Endothelial cell of umbilical vein (primary cell): Measurements from ENCODE around the gene GPR135. TPM values are rescaled to one million over a fixed set of nuclear protein-coding genes. Genes with fewer than 3 reads are reported as not detected.

Source experiments
- BruUV-seq: library from RNA; stranded (reverse); fragments of 400-500 nt; replicated peaks from 2 replicates; lab custom pipeline; 2021; lab: Mats Ljungman, UMichigan
- CTCF ChIA-PET: fragments of 300-600, 350-600 bp; sonication (Branson Sonifier 250); formaldehyde crosslinking; loops from one replicate; lab custom pipeline; 2021; ENCODE audit warnings: antibody characterized with exemption, inconsistent platforms; lab: Charles Lee
- POLR2A ChIA-PET: fragments of 300-600, 350-600 bp; sonication (Branson Sonifier 250); formaldehyde crosslinking; loops from one replicate; lab custom pipeline; 2021; ENCODE audit warnings: antibody characterized with exemption, inconsistent platforms; lab: Charles Lee
- DNase-seq: peaks from one replicate; pipeline ENCODE4 v3.0.0-alpha.2; 2011; ENCODE audit warnings: low read depth, low spot score
- FAIRE-seq: peaks from 2 replicates; lab custom pipeline; 2011; peaks lifted over from hg19 to GRCh38; lab: Jason Lieb, UNC
- H2AFZ ChIP-seq: 2 replicates; pipeline ENCODE4 v1.6.0; 2012; ENCODE audit warnings: low read depth, low read length, control low read depth, inconsistent platforms
- H3K27ac ChIP-seq: 2 replicates; pipeline ENCODE4 v1.5.1; 2011; ENCODE audit warnings: low read depth, mild to moderate bottlenecking, control low read depth, low read length, moderate library complexity; ENCODE audit not compliant: insufficient read depth
- H3K27me3 ChIP-seq, 2 experiments: 2 replicates each; pipeline versions ENCODE4 v1.6.0 to v1.6.1; 2011; ENCODE audit warnings: low read length in 2 of 2, mixed read lengths in 1 of 2; ENCODE audit not compliant: control insufficient read depth in 2 of 2, insufficient read depth in 2 of 2
- H3K36me3 ChIP-seq, 2 experiments: 2 replicates in 1 of 2; 3 replicates in 1 of 2; pipeline ENCODE4 v1.5.1; 2011; ENCODE audit warnings: low read length in 2 of 2, mild to moderate bottlenecking in 1 of 2, moderate library complexity in 1 of 2; ENCODE audit not compliant: control insufficient read depth in 2 of 2, insufficient read depth in 2 of 2; ENCODE audit errors: extremely low read depth in 1 of 2
- H3K4me1 ChIP-seq: 3 replicates; pipeline ENCODE4 v1.5.1; 2011; ENCODE audit warnings: mild to moderate bottlenecking, low read length; ENCODE audit not compliant: control insufficient read depth, insufficient read depth; ENCODE audit errors: extremely low read depth
- H3K4me2 ChIP-seq: 2 replicates; pipeline ENCODE4 v1.6.1; 2011; ENCODE audit warnings: low read length, control low read depth, mixed read lengths; ENCODE audit not compliant: insufficient read depth
- H3K4me3 ChIP-seq, 3 experiments: fragments of 200-600 bp in 1 of 3; sonication (generic), shearing (Covaris generic) in 1 of 3; replicated peaks in 1 of 3; 2 replicates each; pipeline ENCODE4 v1.5.1; 2011 to 2016; ENCODE audit warnings: control low read depth in 3 of 3, low read length in 3 of 3, mild to moderate bottlenecking in 2 of 3, inconsistent platforms in 1 of 3, low read depth in 1 of 3, moderate library complexity in 1 of 3; ENCODE audit not compliant: insufficient read depth in 1 of 3
- H3K79me2 ChIP-seq: 2 replicates; pipeline ENCODE4 v1.6.0; 2012; ENCODE audit warnings: low read length, inconsistent platforms; ENCODE audit not compliant: control insufficient read depth, insufficient read depth
- H3K9ac ChIP-seq: replicated peaks from 2 replicates; pipeline ENCODE3; 2011; ENCODE audit warnings: low read length, control low read depth; ENCODE audit not compliant: insufficient read depth; ENCODE audit errors: extremely low read depth
- H3K9me1 ChIP-seq: replicated peaks from 3 replicates; pipeline ENCODE4 v1.6.0; 2011; ENCODE audit warnings: mild to moderate bottlenecking, low read length; ENCODE audit not compliant: control insufficient read depth, insufficient read depth; ENCODE audit errors: extremely low read depth
- H3K9me3 ChIP-seq: replicated peaks from 2 replicates; pipeline ENCODE4 v1.5.1; 2012; ENCODE audit warnings: low read length, inconsistent platforms; ENCODE audit not compliant: control insufficient read depth, insufficient read depth
- H4K20me1 ChIP-seq: replicated peaks from 2 replicates; pipeline ENCODE3; 2011; ENCODE audit warnings: mild to moderate bottlenecking, low read length; ENCODE audit not compliant: control insufficient read depth, insufficient read depth; ENCODE audit errors: extremely low read depth
- EZH2 ChIP-seq: IDR thresholded peaks from 2 replicates; pipeline ENCODE4 v1.6.1; 2012; ENCODE audit warnings: borderline replicate concordance, low read depth, mild to moderate bottlenecking, moderate library complexity, low read length, inconsistent platforms; ENCODE audit not compliant: severe bottlenecking
- FOS ChIP-seq: IDR thresholded peaks from 2 replicates; pipeline ENCODE4 v1.6.1; 2011; ENCODE audit warnings: mild to moderate bottlenecking, low read length, moderate library complexity, borderline replicate concordance; ENCODE audit not compliant: insufficient read depth
- GATA2 ChIP-seq: IDR thresholded peaks from 2 replicates; pipeline ENCODE4 v1.7.0; 2011; ENCODE audit warnings: low read depth, mild to moderate bottlenecking, moderate library complexity, mixed read lengths, low read length; ENCODE audit not compliant: insufficient read length, insufficient read depth
- MYC ChIP-seq: IDR thresholded peaks from one replicate; pipeline ENCODE4 v1.6.1; 2011; ENCODE audit warnings: mild to moderate bottlenecking, low read depth, low read length
- POLR2A ChIP-seq: IDR thresholded peaks from 2 replicates; pipeline ENCODE4 v1.6.1; 2012; ENCODE audit warnings: low read depth, mild to moderate bottlenecking, control low read depth, low read length
- POLR2AphosphoS5 ChIP-seq: IDR thresholded peaks from 2 replicates; pipeline ENCODE4 v1.6.1; 2012; ENCODE audit warnings: low read depth, mild to moderate bottlenecking, control low read depth, low read length, moderate library complexity; ENCODE audit not compliant: insufficient read depth
- dilution Hi-C: fragments of 300-500 bp; cut with MboI; formaldehyde crosslinking; loops from one replicate; pipeline ENCODE4 v1.15.0; 2019; ENCODE audit warnings: low sequenced_read_pairs; ENCODE audit not compliant: extremely low pct_ligation_motif_present
- intact Hi-C: fragments of 100-400 bp; cut with micrococcal nuclease; formaldehyde crosslinking; loops from one replicate; pipeline ENCODE4 v1.10.0; 2022
- polyA plus RNA-seq, 4 experiments: library from polyadenylated mRNA; depleted of rRNA in 3 of 4; stranded (reverse) in 3 of 4; unstranded in 1 of 4; fragments of >200 nt; gene quantifications; 2 replicates each; pipeline versions ENCODE4 v1.2.1 to v1.2.3, GENCODE V29; 2011 to 2012; ENCODE audit warnings: missing spikeins in 1 of 4
- total RNA-seq: library from RNA; stranded (reverse); gene quantifications from 2 replicates; pipeline ENCODE4 v1.2.3, GENCODE V29; 2021
- TF ChIP-seq, protein P1 (sequence below), 2 donors: IDR thresholded peaks; 1 replicate in 1 of 2; 2 replicates in 1 of 2; pipeline ENCODE4 v1.5.1; 2011; ENCODE audit warnings: low read length in 2 of 2, mild to moderate bottlenecking in 2 of 2, moderate library complexity in 2 of 2, control low read depth in 1 of 2, inconsistent platforms in 1 of 2, low read depth in 1 of 2; ENCODE audit not compliant: insufficient read depth in 1 of 2; ENCODE audit errors: extremely low read depth in 1 of 2

The GPR135 gene
- total and polyA plus RNA-seq, 2 donors (not counting 3 experiments of a cell fraction or from before 2014, with no cell fraction given), result 0.80 to 3.4 TPM

DNA sequence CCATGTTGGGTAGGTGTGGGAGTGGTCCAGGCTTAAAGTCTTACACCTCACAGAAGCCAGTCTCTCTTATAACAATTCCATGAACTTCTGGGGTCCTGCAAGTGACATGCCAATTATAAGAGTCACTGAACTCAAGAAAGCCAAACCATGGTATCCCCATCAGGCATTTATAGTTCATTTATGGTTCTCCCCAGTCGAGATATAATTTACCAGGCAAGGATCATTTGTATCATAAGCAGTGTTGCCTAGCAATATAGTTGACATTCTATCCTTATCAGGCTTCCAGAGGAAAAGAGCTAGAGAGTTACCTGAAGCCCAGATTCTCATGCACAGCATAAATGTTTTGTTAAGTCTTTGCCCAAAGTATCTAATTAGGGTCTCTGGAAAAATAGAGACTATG is 27.2 kb upstream of the GPR135 start:
- DNase-seq (no peak), FAIRE-seq (no peak)
- dilution Hi-C loops, result no loop called here
- intact Hi-C loops, result no loop called here
- Histone ChIP-seq H3K9me1 (no peaks in the 10 kb centered on the region), H3K27ac (no peak overlapping the region), H2AFZ (no peak overlapping the region), H3K9me3 (no peaks in the 10 kb centered on the region), H3K4me1 (no peaks in the 10 kb centered on the region), H3K27me3 (no peaks in the 10 kb centered on the region), H3K4me2 (no peak overlapping the region), H4K20me1 (no peaks in the 10 kb centered on the region), H3K4me3 (no peak overlapping the region), H3K79me2 (peaks cover 3% of the 10 kb centered on the region), H3K9ac (no peak overlapping the region), H3K36me3 (peaks cover 5 to 10% of the 10 kb centered on the region in 2 experiments)
- CTCF ChIA-PET, result interaction anchor here (2.6 kb wide), 1 partner anchor 15 kb away, joined by 11 read pairs; no protein-coding TSS in a partner anchor
- no TSS peak for BruUV-seq
- POLR2A ChIA-PET, result no interaction called here
- TF ChIP-seq EZH2 (no peak), POLR2AphosphoS5 (no peak), POLR2A (no peak), MYC (no peak), FOS (no peak), GATA2 (no peak)
- TF ChIP-seq, protein P1, sequence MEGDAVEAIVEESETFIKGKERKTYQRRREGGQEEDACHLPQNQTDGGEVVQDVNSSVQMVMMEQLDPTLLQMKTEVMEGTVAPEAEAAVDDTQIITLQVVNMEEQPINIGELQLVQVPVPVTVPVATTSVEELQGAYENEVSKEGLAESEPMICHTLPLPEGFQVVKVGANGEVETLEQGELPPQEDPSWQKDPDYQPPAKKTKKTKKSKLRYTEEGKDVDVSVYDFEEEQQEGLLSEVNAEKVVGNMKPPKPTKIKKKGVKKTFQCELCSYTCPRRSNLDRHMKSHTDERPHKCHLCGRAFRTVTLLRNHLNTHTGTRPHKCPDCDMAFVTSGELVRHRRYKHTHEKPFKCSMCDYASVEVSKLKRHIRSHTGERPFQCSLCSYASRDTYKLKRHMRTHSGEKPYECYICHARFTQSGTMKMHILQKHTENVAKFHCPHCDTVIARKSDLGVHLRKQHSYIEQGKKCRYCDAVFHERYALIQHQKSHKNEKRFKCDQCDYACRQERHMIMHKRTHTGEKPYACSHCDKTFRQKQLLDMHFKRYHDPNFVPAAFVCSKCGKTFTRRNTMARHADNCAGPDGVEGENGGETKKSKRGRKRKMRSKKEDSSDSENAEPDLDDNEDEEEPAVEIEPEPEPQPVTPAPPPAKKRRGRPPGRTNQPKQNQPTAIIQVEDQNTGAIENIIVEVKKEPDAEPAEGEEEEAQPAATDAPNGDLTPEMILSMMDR (IDR thresholded peaks at IDR 0.05; ENCODE audit: extremely low read depth in 1 of 2, insufficient read depth in 1 of 2, low read depth in 1 of 2, low read length in 2 of 2), result no peak
